Bronchus fibroblast of lung (primary cell): ENCODE measurements around the gene GYPA. TPM values are rescaled to one million over a fixed set of nuclear protein-coding genes. Genes with fewer than 3 reads are reported as not detected.

Source experiments
- total RNA-seq: library from RNA; depleted of rRNA; stranded (reverse); fragments of >200 nt; gene quantifications from 2 replicates; pipeline ENCODE4 v1.2.3, GENCODE V29; 2015

Gene GYPA
- total RNA-seq: not detected in 2 replicates

DNA sequence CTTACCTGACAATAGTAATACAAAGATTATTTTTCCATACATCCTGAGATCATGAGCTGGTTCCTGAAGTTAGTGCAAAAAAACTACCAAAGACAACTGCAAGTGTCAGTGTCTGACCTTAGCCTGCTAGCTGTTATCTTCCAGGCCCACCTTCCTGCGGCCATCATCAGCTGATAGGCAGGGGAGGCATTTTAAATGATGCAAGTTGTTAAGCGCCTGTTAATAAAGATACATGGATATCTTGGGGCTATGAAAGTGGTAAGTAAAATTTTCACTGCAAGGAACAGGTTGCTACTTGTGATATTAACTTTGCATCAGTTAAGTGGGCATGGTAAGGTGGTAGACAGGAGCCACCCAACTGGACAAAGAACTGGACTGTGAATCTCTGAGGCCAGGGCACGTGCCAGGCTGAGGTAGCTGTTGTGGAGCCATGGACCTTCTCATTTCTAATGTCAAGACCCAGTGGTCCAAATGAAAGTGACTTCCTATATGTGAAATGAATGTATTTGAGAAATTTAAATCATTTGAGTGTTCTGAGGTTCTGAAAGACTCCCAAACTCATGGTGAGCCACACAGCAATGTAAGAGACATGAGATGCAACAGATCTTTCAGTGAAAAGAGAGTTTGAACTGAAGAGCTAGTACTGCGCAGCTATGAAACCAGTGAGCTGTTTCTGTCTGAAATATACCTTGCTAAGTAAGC lies at the start of gene GYPA:
GYPA (minus strand) TSS at position 125 of the 702 bp plus-strand sequence; CDS start at position 42, 83 bp downstream.

Other genes with a start within 250 kb of the GYPA start
- 0.74 and 0.84 TPM in 2 replicates for gene GYPE, start 235.2 kb downstream of the GYPA start, total RNA-seq
- gene GYPB, start 121.3 kb downstream of the GYPA start, total RNA-seq: not detected in 2 replicates